Lower leg skin (tissue), 3 donors: Measurements from ENCODE around the gene GPD1.

ENCODE experiments used
- CTCF ChIP-seq, 3 donors: fragments of 450-650 bp; IDR thresholded peaks; one replicate each; pipeline ENCODE4 v1.5.1; 2016; ENCODE audit warnings: antibody characterized with exemption in 3 of 3, mild to moderate bottlenecking in 3 of 3, moderate library complexity in 2 of 3
- POLR2A ChIP-seq, 2 donors: fragments of 450-650 bp; IDR thresholded peaks; one replicate each; pipeline ENCODE4 v1.6.1; 2016 to 2017; ENCODE audit warnings: antibody characterized with exemption in 2 of 2, mild to moderate bottlenecking in 1 of 2, moderate library complexity in 1 of 2

GRCh38 chr12:50082644-50083043, 21.2 kb upstream of the GPD1 start:
- TF ChIP-seq POLR2A (IDR thresholded peaks at IDR 0.05) (no peak), CTCF (IDR thresholded peaks at IDR 0.05) (no peak)
